VCaP (cell line): ENCODE results near the gene FNDC3A.

ENCODE experiments used
- H3K27ac ChIP-seq: fragments of 450-650 bp; 2 replicates; pipeline ENCODE4 v1.5.1; 2017
- CTCF ChIP-seq: fragments of 450-650 bp; conservative IDR thresholded peaks from 2 replicates; pipeline ENCODE4 v1.5.1; 2017; ENCODE audit warnings: mild to moderate bottlenecking, moderate library complexity

FNDC3A gene

GRCh38 chr13:49165798-49166752, 190.4 kb downstream of the FNDC3A start:
- H3K27ac ChIP-seq: no peak overlapping the region
- TF ChIP-seq CTCF: no peak

GRCh38 chr13:49171359-49171758, 195.6 kb downstream of the FNDC3A start:
- TF ChIP-seq CTCF: no peak
- no peak overlapping the region for H3K27ac ChIP-seq

GRCh38 chr13:49183672-49184325, 208.1 kb downstream of the FNDC3A start:
- TF ChIP-seq CTCF: no peak
- no peak overlapping the region for H3K27ac ChIP-seq

- no peak overlapping the region for H3K27ac ChIP-seq
- TF ChIP-seq CTCF: no peak
These were observed 208.9 kb downstream of the FNDC3A start for GRCh38 chr13:49184621-49185020.

GRCh38 chr13:49185264-49185663, 209.6 kb downstream of the FNDC3A start:
- no peak for TF ChIP-seq CTCF
- no peak overlapping the region; the same call in 1 of the 2 replicates for H3K27ac ChIP-seq

GRCh38 chr13:49190901-49191300, 215.2 kb downstream of the FNDC3A start:
- H3K27ac ChIP-seq: no peak overlapping the region
- no peak for TF ChIP-seq CTCF

- TF ChIP-seq CTCF: no peak
- H3K27ac ChIP-seq: no peak overlapping the region
These were observed 230.9 kb downstream of the FNDC3A start for GRCh38 chr13:49206641-49207040.
